Vagina (tissue), 2 donors: Measurements from ENCODE around the gene DISP3.

Experiments
- CTCF ChIP-seq, 3 experiments: fragments of 450-650 bp in 2 of 3; fragments of 200-600 bp in 1 of 3; sonication (generic) in 1 of 3; IDR thresholded peaks; one replicate each; pipeline ENCODE4 v1.5.1; 2017 to 2019; ENCODE audit warnings: antibody characterized with exemption in 3 of 3, mild to moderate bottlenecking in 2 of 3, moderate library complexity in 2 of 3
- POLR2A ChIP-seq, 2 donors: fragments of 450-650 bp; IDR thresholded peaks; one replicate each; pipeline ENCODE4 v1.6.1; 2017; ENCODE audit warnings: antibody characterized with exemption in 2 of 2, mild to moderate bottlenecking in 2 of 2, moderate library complexity in 2 of 2

DNA sequence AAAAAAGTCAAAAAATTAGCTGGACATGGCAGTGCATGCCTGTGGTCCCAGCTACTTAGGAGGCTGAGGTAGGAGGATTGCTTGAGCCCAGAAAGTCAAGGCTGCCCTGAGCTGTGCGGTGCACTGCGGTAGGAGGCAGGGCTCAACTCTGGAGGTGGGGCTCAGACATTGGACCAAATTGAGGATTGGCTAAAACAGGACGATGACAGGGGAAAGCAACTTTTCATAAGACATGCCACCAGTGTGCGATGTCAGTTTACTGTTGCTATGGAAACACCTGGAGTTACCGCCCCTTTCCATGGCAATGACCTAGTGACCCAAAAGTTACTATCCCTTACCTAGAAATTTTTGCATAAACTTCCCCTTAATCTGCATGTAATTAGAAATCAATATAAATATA is 85.3 kb downstream of the DISP3 start:
- TF ChIP-seq POLR2A (IDR thresholded peaks at IDR 0.05) (no peak), CTCF (IDR thresholded peaks at IDR 0.05) (no peak)
